NCI-H2107 treated with DMSO at 0.1 percent for 48 hours (cell line): ENCODE measurements around the gene FAM20C.
A peak's percentile ranks its signal among the peaks of the same experiment; 100 is the strongest.
"Not testable (repeated sequence)": the region's sequence is repeated elsewhere in the genome, so short reads cannot be mapped to it uniquely, and the experiment has no call there.

Experiments used
- DNase-seq: peaks from one replicate; lab custom pipeline; 2025; ENCODE audit not compliant: unreplicated experiment; lab: John Stamatoyannopoulos, UW

The FAM20C gene

DNA sequence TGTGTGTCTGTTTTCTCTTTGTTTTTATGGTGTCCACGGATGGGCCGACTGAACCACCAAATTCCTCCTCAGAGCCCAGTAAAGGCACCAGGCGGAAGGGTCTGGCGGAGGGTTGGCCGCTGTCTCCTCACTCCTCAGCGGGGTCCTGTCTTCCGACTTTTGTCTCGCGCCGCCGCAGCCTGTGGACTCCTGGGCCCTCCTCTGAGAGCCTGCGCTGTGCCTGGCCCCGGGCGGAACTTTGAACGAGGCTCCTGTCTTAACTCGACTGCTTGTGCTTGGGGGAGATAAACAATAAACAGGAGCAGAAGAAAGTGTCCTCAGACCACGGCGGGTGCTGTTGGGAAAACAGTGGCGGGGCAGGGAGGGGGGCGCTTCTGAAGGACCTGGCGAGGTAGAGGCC, 2.2 kb upstream of the FAM20C start:
- DNase-seq, result no peak

DNA sequence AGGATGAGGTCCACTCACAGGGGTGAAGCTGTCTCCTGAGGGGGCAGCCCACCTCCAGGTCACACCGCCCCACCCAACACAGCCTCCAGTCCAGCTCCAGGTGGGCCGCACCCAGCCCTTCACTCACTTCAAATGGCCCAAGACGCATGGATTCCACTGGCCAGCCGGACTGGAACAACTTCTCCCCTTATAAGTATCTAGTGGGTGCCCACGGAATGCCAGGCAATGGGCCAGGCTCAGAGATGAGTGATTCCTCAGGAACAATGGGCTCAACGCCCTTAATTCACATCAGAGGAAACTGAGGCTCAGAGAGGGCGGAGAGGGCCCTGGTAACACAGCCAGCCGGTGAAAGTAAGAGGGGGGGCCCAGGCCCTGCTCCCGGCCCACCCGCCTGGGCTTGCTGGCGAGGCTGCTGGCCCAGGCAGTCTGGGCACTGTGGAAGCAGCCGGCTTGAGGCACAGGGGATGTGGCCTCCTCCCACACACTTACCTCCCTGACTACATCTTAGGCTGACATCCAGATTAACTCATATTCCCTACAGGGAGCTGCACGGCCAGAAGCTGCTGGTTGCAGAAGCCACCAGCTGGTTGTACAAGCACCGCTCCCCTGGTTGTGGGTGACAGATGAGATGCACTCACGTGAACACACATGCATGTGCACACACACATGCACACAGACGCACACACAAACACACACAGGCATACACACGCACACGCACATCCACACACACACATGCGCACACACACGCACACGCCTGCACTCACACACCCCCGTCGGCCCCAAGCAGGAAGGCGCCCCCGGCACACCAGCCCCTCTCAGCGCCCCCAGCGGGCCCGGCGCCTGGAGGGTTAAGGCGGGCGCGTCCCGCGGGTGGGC, 1.0 kb upstream of the FAM20C start:
- DNase-seq, result peak; percentile 48

DNA sequence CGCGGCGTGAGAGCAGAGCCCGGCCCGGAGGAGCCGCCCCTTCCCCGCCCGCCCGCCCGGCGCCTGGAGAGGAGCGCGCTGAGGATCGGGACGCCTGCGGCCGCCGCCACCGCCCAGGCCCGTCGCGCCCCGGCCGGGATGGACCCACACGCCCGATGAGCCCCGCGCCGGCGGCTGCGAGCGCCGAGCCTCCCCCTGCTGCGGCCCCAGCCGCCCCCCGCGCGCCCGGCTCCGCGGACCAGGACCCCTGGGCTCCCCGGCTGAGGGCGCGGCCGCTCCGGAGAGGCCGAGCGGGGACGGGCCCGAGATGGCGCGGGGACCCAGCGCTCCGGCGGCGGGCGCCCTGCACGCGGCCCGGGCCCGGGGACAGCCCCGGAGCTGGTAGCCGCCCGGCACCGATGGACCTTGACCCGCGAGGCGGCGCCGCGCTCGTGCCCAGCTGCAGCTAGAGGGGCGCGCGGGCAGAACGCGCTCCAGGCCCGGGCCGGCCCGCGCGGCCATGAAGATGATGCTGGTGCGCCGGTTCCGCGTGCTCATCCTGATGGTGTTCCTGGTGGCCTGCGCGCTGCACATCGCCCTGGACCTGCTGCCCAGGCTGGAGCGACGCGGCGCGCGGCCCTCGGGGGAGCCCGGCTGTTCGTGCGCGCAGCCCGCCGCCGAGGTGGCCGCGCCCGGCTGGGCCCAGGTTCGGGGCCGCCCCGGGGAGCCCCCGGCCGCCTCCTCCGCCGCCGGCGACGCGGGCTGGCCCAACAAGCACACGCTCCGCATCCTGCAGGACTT, 520 bp downstream of the FAM20C start:
- no peak for DNase-seq

DNA sequence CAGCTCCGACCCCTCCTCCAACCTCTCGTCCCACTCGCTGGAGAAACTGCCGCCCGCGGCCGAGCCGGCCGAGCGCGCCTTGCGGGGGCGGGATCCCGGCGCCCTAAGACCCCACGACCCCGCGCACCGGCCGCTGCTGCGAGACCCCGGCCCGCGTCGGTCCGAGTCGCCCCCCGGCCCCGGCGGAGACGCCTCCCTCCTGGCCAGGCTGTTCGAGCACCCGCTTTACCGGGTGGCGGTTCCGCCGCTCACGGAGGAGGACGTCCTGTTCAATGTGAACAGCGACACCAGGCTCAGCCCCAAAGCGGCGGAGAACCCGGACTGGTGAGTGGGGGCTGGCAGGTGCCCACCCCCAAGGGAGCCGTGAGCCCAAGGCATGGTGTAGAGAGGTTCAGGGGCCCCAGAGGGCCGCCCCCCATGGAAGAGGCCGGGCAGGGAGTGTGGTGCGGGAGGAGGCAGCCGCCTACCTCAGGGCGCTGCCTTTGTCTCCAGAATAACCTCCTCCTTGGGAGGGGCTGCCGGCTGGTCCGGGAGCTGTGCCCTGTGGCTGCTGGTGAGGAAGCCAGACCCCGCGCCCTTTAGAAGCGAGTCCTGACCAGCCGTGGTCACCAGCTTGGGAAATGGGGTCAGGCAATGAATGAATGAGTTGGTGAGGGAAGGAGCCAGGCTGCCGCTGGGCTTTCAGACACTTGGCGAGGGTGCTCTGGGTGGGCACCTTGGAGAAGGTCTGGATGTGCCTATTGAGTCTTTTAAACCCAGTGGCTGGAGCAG, 1.3 kb downstream of the FAM20C start:
- DNase-seq, result no peak

DNA sequence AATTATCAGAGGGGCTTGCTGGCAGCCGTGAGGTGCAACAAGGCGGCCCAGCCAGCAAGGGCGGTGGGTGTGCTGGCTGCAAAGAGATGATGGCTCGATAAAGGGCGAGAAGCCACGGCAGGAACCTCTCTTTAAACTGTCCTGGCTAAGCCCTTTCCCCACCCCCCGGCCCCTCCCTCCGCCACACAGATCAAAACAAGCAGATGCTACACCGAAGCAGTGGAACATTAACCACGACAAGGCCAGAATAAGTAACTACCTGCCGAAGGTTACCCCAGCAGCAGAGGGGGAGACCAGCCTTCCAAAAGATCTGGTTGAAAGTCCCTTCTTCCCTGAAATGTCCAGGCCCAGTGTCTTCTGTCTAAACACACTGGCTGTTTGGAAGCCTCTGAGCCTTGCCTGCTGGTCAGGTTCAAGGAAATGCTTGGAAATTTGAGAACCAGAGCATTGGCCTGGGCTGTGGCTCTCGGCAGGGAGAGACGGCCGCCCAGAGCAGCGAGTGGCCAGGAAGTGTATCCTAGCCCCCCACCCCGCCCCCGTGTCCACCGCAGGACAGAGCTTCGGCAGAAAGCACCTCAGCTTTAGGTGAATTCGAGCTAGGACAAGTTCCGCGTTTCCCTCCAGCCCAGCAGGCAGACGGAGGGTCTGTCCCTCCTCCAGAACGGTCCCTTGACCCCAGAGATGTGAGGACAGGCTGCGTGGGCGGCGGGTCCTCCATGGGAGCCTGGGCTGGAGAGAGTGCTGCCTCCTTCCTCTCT, 2.1 kb downstream of the FAM20C start:
- DNase-seq, result no peak

DNA sequence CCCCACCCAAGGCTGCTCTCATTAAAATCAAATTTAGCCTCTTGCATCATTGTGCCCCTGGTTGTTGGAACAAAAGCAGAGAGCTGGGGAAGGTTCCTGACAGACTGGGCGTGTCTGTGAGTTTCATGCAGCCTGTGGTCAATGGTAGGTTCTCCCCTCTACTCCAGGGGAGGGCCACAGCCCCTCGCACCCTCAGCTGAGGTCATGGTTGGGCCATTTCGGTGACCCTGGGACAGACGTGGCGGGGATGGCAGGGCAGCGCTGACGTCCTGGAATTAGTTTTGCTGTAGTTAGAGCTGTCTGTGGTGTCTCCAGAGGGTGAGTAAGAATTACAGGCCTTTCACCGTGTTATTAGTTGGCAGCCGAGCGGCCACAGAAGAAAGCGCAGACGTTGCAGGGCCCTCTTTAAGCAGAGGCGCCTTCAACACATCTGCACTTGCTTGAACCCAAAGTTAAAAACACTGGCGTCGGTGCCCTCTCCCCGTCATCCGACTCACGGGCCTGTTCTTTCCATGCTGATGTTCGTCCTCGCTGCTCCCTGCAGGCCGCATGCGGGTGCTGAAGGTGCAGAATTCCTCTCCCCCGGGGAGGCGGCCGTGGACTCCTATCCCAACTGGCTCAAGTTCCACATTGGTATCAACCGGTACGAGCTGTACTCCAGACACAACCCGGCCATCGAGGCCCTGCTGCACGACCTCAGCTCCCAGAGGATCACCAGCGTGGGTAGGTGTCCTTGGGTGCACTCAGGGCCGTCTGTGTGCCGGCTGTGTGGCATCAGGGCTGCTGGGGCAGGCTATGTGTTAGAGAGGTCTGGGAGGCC, 2.8 kb downstream of the FAM20C start:
- DNase-seq, result no peak

DNA sequence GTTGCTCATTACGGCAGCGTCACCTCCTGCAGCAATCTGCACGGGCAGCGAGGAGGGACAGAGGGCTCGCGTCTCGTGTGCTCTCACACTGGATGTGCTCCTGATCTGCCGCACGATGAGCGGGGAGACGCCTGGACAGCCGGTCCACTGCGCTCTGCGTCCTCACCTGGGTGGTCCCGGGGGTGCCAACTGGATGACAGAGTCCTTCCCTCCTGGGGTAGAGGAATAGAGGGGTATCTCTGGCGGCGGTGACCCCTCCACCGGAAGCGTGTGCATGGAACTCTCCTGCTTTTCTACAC, 3.4 kb downstream of the FAM20C start:
- no peak for DNase-seq

DNA sequence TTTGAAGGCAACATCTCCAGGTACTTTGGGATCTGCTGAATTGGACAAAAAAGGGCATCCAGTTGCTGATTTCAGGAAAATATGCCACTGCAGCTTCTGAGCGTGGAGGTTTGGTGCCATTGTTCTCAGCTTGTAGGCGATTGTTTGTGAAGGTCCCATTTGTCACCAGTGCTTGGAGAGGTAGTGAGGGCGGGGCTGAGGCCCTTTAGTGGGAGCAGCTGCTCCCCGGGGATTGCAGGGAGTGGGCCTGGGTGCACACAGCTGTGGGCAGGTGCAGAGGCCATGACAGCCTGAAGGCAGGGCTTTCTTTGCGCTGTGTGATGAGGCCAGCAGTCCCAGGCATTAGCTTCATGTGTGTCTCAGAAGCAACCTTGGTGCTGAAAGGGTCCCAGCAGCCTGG, 3.9 kb downstream of the FAM20C start:
- DNase-seq, result peak; percentile 80

DNA sequence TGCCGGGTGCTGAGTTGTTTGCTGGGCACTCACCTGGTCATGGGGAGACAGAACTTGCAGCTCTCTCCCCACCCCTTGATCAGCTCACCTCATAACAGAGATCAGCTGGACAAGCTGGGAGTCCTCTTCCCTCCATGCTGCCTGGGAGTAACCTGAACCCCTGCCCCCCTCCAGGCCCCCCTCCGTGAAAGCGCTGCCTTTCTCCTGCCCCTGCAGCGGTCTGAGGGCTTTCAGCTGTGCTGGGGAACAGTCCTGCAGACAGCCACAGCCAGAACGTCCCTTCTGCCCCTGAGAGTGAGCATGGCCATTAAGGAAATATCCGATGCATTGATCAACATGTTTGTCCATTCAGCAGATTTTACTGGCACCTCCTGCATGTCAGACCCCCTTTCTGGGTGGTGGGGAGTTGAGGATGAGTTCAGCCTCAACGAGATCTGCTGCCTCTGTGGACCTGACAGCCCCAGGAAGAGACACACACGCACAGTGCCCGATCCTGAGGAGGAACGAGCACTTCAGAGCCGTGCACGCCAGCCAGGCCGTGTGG, 4.5 kb downstream of the FAM20C start:
- no peak for DNase-seq

DNA sequence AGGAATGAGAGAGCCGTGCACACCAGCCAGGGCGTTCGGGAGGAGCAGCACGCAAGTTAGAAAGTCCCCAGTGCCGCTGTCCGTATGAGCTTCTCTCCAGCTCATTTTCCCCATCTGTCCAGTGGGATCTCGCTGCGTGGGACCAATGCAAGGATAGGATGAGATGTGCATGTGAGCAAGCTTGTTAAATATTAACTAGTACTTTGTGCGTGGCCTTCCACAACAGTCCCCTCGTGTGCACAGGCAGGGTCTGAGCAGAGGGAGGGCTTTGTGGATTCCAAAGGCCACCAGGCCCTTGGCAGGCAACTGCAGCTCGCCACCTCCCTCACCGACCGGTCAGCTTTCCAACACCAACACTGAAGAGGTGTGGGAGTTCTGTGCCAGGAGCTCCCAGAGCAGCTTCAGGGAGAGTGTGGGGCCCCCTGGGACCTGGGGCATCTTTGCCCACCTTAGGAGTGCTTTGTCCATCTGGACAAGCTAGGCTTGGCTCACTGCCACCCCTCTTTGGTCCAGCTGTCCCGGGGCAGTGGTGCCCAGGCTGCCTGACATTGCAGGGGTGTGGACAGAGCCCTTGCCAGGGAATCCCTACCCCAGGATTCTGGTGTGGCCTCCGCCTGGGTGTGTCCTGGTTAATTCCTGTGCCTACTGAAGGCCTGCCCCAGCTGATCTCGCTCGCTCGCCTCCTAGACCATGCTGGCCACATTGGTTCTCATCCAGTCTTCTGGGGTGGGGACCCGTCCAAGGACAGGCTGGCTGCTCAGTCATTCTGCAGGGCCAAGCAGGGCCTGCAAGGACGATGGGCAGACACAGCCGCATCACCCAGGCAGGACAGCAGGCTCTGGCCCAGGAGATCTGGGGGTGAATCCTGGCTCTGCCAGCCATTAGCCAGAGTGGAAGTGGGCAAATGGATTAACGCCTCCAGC, 5.3 kb downstream of the FAM20C start:
- no peak for DNase-seq

DNA sequence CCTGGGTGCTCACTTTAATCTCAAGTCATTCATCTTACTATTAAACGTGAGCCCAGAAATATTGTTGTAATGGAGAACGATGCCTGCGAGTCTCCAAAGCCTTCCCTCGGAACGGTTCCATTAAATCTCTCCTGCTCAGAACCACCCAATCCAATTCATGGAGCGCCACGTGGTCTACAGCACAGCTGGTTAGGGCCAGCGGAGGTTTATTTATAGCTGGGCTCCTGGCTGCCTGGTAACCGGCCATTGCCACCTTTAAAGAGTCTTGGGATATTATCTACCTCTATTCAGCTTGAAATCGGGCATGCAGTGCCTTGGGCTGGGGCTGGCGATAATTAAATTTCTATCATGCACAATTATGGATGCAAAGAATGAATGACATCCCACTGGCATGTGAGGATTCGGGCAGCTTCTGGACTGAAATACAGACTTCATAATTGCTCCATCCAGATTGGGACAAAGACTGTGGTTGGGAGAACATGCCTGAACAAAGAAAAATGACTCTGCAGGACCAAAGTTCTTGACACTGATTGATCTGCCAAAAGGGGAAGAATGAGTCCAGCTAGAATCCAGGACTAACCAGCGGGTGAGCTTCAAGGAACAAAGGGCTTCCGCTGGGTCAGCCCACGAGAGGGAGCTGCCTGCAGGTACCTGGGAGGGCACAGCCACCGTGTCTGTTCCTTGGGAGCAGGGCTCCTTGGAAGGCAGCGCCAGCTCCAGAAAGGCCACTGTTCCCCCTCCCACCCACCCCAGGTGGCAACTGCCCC, 7.3 kb downstream of the FAM20C start:
- no peak for DNase-seq

DNA sequence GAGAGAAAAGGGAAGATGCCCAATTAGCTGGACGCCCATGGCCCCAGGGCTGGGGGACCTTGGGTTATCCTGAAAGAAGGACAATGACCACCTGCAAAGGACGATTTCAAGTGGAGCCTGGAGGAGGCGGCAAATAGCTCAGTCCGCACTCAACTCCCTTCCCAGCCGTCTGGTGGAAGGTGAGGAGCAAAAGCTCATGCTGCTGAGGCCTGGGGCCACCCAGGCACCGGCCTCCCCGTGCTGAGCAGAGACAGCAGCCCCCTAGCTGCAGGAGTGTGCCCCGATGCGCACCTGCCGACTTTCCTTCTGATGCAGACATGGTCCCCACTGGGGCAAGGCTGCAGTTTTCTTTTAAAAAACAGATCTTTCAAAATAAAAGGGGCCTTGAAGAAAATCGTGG, 7.9 kb downstream of the FAM20C start:
- DNase-seq, result no peak

DNA sequence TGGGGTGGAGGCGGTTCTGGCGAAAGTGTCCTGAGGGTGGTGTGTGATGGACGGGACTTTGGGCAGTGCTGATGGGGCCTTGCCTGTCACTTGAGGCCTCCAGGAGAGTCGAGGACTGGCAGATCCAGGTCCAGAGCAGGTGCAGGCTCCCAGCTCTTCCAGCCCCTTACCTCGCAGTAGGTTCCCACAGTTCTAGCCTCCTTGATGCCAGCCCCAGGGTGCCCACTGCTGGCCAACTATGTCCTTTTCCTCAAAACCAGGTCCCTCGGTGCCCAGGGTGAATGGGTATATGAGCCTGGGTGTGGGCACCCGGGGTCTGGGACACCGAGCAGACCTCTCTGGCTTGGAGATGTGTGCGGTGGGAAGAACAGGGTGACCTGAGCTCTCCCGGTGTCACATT, 8.3 kb downstream of the FAM20C start:
- DNase-seq, result no peak

DNA sequence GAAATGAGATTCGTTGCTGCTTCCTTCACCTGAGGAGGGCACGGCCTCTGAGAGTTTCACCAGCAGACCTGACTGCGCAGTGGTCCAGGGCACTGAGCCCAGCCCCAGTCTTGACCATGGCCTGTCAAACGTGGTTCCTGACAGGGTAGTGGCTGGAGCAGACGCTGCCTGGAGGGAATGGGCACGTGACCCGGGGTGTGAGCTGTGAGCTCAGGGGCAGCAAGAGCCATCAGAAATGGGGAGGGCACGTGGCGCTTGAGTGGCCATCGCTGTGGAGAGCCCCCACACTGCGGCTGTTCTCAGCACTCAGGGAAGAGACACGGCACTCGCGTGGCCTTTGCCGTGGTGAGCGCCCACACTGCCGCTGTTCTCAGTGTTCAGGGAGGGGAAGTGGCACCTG, 12.0 kb downstream of the FAM20C start:
- DNase-seq, result no peak

DNA sequence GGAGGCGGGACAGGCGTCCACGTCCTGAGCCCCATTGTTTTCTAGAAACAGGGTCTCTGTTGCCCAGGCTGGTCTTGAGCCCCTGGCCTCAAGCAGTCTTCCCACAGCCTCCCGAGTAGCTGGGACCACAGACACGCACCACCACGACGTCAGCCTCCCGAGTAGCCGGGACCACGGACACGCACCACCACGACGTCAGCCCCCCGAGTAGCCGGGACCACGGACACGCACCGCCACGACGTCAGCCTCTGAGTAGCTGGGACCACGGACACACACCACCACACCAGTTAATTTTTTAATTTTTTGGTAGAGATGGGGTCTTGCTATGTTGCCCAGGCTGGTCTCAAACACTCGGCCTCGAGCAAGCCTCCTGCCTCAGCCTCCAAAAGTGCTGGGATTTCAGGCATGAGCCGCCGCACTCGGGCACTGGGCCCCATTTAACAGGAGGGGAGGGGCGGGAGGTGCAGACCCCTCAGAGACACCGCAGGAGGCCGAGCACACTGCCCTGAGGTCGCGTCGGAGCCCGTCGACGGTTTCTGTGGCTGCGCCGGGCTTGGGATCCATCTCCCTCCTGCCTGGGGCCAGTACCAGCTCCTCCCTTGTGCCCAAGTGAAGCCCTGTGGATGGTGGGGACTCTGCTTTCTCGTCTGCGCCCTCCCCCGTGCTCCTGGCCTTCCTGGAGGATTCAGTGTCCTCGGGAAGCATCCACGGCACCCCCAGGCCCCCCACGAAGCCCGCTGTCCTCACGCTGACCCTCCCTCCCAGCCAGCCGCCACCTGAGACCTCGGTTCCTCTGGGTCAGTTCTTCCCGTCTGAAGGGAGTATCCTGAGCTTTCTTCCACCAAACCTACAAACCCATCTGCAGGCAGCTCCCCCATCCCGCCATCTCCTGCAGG, 13.0 kb downstream of the FAM20C start:
- no peak for DNase-seq

DNA sequence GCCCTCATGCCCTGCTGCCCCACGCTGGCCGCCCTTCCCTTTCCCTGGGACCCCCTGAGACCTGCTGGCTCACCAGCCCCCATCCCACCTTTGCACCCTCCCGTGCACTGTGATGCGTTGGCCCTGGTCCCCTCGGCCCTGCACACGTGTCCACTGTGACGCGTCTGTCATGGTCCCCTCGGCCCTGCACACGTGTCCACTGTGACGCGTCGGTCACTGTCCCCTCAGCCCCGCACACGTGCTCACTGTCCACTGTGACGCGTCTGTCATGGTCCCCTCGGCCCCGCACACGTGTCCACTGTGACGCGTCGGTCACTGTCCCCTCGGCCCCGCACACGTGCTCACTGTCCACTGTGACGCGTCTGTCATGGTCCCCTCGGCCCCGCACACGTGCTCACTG, 14.0 kb downstream of the FAM20C start:
- DNase-seq, result not testable (repeated sequence)
